K562 (cell line): Measurements from ENCODE around the gene CCDC97. TPM values are rescaled to one million over a fixed set of nuclear protein-coding genes. Genes with fewer than 3 reads are reported as not detected.

Source experiments
- BRF1 ChIP-seq: IDR thresholded peaks from 3 replicates; pipeline ENCODE4 v1.6.1; 2011; ENCODE audit warnings: borderline replicate concordance, mild to moderate bottlenecking; ENCODE audit not compliant: insufficient read length; ENCODE audit errors: extremely low read depth
- ELF4 ChIP-seq: fragments of 450-650 bp; formaldehyde crosslinking; IDR thresholded peaks from 2 replicates; pipeline ENCODE4 v1.4.0; 2022; ENCODE audit warnings: missing genetic modification characterization
- GTF2A2 ChIP-seq: IDR thresholded peaks from 2 replicates; pipeline ENCODE4 v1.6.1; 2016; ENCODE audit warnings: mild to moderate bottlenecking, missing genetic modification characterization, missing compliant biosample characterization
- NFIC ChIP-seq: fragments of 450-650 bp; IDR thresholded peaks from 2 replicates; pipeline ENCODE4 v1.6.1; 2017; ENCODE audit warnings: mild to moderate bottlenecking, inconsistent platforms
- POLR2AphosphoS2 ChIP-seq: IDR thresholded peaks from 2 replicates; pipeline ENCODE4 v1.6.1; 2012; ENCODE audit warnings: low read length, improper control_type of control experiment
- SAP30 ChIP-seq: fragments of 200-600 bp; sonication (generic); IDR thresholded peaks from 2 replicates; pipeline ENCODE4 v1.6.1; 2012; ENCODE audit warnings: borderline replicate concordance, low read depth, mild to moderate bottlenecking, moderate library complexity, low read length, control low read depth, inconsistent platforms; ENCODE audit not compliant: insufficient read depth, poor library complexity, severe bottlenecking
- STAG1 ChIP-seq: sonication (generic); formaldehyde crosslinking; IDR thresholded peaks from 2 replicates; pipeline ENCODE4 v1.5.0; 2020; ENCODE audit warnings: missing genetic modification reagents, borderline replicate concordance
- TAF7 ChIP-seq: fragments of 450-650 bp; IDR thresholded peaks from 2 replicates; pipeline ENCODE4 v1.6.1; 2016; ENCODE audit warnings: missing genetic modification characterization, missing compliant biosample characterization
- ZNF766 ChIP-seq: fragments of 200-800 bp; sonication (Bioruptor generic); conservative IDR thresholded peaks from 2 replicates; pipeline ENCODE4 v1.6.1; 2016; ENCODE audit warnings: missing genetic modification characterization, missing compliant biosample characterization
- ZNF77 ChIP-seq: fragments of 250-450 bp; sonication (Bioruptor Pico); IDR thresholded peaks from 2 replicates; pipeline ENCODE4 v1.5.0; 2020
- polyA plus RNA-seq, 8 experiments: library from polyadenylated mRNA; depleted of rRNA in 4 of 8; stranded (reverse) in 5 of 8; unstranded in 3 of 8; fragments of >200 nt; fragmentation: Nextera tagmentation in 2 of 8; fragmentation: Illumina TruSeq in 1 of 8; extraction: Ambion mirVana in 2 of 8; extraction: Trizol in 1 of 8; gene quantifications; 2 replicates each; pipeline versions ENCODE4 v1.2.1 to v1.2.3, GENCODE V29; 2011 to 2014; ENCODE audit warnings: inconsistent platforms in 1 of 8, missing spikeins in 1 of 8
- total RNA-seq, 7 experiments: library from RNA; depleted of rRNA in 6 of 7; stranded (reverse); fragments of >200 nt in 6 of 7; fragmentation: Illumina TruSeq in 2 of 7; extraction: Trizol in 2 of 7; gene quantifications; 2 replicates each; pipeline versions ENCODE4 v1.2.1 to v1.2.3, GENCODE V29; 2011 to 2021; ENCODE audit warnings: low replicate concordance in 1 of 7
- TF ChIP-seq, protein P1 (sequence below): fragments of 250-450 bp; sonication (Bioruptor Pico); IDR thresholded peaks from 2 replicates; pipeline ENCODE4 v1.5.1; 2021; ENCODE audit warnings: mild to moderate bottlenecking
- TF ChIP-seq, protein P2 (sequence below): IDR thresholded peaks from 3 replicates; pipeline ENCODE4 v1.6.1; 2011; ENCODE audit warnings: borderline replicate concordance, mild to moderate bottlenecking, moderate library complexity; ENCODE audit not compliant: insufficient read length; ENCODE audit errors: extremely low read depth
- TF ChIP-seq, protein P3 (sequence below), 2 experiments: fragments of 450-650 bp in 1 of 2; sonication (generic) in 1 of 2; formaldehyde crosslinking; conservative IDR thresholded peaks; 2 replicates each; pipeline versions ENCODE4 v1.4.0 to v1.8.1; 2020 to 2022; ENCODE audit warnings: mild to moderate bottlenecking in 1 of 2, missing genetic modification reagents in 1 of 2
- TF ChIP-seq, protein P4 (sequence below): sonication (generic); formaldehyde crosslinking; IDR thresholded peaks from 2 replicates; pipeline ENCODE4 v1.9.0; 2022; ENCODE audit warnings: mild to moderate bottlenecking, missing genetic modification reagents
- TF ChIP-seq, protein P5 (sequence below): sonication (generic); formaldehyde crosslinking; IDR thresholded peaks from 2 replicates; pipeline ENCODE4 v1.8.0; 2022; ENCODE audit warnings: missing genetic modification reagents, mild to moderate bottlenecking, borderline replicate concordance

CCDC97 gene
- total and polyA plus RNA-seq, 9 of the 15 experiments (the other 6 are each of a cell fraction or from before 2014, with no cell fraction given), result 0.60 to 16.5 (median 7.0) TPM

DNA sequence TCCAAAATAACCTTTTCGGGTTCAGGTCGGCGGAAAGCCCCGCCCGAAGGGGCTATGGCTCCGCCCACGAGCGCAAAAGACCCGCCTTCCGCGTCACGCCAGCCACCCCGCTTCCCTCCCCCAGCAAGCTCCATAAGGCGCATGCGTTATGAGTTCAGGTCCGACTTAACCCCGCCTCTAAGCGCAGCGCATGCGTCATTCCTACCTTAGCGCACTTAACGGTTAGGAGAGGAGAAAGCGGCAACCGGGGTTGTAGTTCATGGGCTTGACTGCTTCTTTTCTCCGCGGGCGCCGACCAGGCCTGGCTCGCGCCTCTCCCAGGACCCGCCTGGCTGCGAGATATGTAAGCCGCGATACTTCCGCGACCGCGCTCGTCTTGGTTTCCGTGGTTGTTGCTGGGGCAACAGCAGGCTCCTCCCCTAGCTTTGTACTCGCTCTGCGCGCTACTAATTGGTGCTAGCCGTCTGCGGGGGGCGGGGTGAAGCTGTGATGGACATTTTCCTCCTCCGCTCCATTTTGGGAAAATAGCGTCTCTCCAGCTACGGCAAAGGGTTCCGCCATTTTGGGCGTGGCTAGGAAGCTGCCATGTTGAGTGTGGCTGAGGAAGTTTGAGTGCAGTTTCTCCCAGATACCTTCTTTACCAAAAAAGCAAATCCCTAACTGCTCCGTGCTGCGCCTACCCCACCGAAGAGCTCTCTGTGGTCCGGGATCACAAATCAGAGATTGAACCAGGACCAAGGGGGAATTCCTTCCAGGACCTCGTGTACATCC is 54.0 kb downstream of the CCDC97 start, which contains the start of gene B9D2 (continued):
- TF ChIP-seq, protein P1, sequence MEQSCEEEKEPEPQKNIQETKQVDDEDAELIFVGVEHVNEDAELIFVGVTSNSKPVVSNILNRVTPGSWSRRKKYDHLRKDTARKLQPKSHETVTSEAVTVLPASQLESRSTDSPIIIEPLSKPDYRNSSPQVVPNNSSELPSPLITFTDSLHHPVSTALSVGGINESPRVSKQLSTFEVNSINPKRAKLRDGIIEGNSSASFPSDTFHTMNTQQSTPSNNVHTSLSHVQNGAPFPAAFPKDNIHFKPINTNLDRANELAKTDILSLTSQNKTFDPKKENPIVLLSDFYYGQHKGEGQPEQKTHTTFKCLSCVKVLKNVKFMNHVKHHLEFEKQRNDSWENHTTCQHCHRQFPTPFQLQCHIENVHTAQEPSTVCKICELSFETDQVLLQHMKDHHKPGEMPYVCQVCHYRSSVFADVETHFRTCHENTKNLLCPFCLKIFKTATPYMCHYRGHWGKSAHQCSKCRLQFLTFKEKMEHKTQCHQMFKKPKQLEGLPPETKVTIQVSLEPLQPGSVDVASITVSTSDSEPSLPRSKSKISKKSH (CRISPR knock-in tag), result no peak
- TF ChIP-seq, protein P2, sequence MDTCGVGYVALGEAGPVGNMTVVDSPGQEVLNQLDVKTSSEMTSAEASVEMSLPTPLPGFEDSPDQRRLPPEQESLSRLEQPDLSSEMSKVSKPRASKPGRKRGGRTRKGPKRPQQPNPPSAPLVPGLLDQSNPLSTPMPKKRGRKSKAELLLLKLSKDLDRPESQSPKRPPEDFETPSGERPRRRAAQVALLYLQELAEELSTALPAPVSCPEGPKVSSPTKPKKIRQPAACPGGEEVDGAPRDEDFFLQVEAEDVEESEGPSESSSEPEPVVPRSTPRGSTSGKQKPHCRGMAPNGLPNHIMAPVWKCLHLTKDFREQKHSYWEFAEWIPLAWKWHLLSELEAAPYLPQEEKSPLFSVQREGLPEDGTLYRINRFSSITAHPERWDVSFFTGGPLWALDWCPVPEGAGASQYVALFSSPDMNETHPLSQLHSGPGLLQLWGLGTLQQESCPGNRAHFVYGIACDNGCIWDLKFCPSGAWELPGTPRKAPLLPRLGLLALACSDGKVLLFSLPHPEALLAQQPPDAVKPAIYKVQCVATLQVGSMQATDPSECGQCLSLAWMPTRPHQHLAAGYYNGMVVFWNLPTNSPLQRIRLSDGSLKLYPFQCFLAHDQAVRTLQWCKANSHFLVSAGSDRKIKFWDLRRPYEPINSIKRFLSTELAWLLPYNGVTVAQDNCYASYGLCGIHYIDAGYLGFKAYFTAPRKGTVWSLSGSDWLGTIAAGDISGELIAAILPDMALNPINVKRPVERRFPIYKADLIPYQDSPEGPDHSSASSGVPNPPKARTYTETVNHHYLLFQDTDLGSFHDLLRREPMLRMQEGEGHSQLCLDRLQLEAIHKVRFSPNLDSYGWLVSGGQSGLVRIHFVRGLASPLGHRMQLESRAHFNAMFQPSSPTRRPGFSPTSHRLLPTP, result no peak
- TF ChIP-seq NFIC (no peak), ELF4 (CRISPR knock-in tag) (peak; percentile 72; the same call in 1 of the 2 replicates), ZNF77 (CRISPR knock-in tag) (no peak), GTF2A2 (no peak), POLR2AphosphoS2 (peak; percentile 92), BRF1 (no peak), STAG1 (CRISPR knock-in tag) (no peak), TAF7 (tag) (peak; percentile 32; the same call in 1 of the 2 replicates), SAP30 (peak; percentile 84), ZNF766 (CRISPR knock-in tag) (0 out of 2 replicates have a peak, but pooled peaks have one; percentile 32)
- TF ChIP-seq, protein P3, sequence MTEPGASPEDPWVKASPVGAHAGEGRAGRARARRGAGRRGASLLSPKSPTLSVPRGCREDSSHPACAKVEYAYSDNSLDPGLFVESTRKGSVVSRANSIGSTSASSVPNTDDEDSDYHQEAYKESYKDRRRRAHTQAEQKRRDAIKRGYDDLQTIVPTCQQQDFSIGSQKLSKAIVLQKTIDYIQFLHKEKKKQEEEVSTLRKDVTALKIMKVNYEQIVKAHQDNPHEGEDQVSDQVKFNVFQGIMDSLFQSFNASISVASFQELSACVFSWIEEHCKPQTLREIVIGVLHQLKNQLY (CRISPR knock-in tag; conservative IDR thresholded peaks at IDR 0.05), result peak in 1 of 2 experiments; percentile 91; a peak in 1 of 4 replicates
- TF ChIP-seq, protein P4, sequence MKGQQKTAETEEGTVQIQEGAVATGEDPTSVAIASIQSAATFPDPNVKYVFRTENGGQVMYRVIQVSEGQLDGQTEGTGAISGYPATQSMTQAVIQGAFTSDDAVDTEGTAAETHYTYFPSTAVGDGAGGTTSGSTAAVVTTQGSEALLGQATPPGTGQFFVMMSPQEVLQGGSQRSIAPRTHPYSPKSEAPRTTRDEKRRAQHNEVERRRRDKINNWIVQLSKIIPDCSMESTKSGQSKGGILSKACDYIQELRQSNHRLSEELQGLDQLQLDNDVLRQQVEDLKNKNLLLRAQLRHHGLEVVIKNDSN (CRISPR knock-in tag), result 0 out of 2 replicates have a peak, but pooled peaks have one; percentile 36
- TF ChIP-seq, protein P5, sequence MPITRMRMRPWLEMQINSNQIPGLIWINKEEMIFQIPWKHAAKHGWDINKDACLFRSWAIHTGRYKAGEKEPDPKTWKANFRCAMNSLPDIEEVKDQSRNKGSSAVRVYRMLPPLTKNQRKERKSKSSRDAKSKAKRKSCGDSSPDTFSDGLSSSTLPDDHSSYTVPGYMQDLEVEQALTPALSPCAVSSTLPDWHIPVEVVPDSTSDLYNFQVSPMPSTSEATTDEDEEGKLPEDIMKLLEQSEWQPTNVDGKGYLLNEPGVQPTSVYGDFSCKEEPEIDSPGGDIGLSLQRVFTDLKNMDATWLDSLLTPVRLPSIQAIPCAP, result no peak
